ENCODE results near the gene GPC6. TPM values are rescaled to one million over a fixed set of nuclear protein-coding genes. Genes with fewer than 3 reads are reported as not detected.

GPC6 gene
- total and polyA plus RNA-seq, 4 donors, result 5.9 to 29.1 (median 18.2) TPM

DNA sequence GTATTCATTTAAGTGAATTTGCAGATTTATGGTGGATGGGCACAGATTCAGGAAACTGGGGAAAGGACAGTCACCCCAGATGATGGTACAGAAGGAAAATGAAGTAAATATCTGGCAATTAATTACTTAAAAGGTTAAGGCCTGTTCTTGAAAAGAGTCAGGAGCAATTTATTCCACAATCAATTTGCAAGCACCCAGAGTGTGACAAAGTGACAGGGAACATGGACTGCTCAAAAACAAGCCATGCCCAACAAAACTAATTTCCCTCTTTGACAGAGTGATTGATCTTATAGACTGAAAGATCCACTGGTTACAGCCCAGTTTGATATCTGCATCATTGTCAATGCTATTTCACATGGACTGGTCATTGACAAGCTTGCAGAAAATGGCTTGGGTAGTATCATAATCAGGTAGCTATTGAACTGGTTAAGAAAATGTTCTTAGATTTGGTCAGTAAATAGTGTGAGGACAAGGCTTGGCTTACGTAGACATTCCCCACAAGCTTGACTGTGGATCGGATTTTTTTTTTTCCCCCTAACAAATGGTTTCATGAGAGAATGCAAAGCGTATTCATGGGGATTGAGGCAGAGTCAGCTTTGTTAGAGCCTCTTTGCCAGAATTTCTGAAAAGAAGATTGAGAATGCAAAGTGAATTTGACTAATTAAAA lies 584.6 kb downstream of the GPC6 start (continued):
- TF ChIP-seq, protein P1, sequence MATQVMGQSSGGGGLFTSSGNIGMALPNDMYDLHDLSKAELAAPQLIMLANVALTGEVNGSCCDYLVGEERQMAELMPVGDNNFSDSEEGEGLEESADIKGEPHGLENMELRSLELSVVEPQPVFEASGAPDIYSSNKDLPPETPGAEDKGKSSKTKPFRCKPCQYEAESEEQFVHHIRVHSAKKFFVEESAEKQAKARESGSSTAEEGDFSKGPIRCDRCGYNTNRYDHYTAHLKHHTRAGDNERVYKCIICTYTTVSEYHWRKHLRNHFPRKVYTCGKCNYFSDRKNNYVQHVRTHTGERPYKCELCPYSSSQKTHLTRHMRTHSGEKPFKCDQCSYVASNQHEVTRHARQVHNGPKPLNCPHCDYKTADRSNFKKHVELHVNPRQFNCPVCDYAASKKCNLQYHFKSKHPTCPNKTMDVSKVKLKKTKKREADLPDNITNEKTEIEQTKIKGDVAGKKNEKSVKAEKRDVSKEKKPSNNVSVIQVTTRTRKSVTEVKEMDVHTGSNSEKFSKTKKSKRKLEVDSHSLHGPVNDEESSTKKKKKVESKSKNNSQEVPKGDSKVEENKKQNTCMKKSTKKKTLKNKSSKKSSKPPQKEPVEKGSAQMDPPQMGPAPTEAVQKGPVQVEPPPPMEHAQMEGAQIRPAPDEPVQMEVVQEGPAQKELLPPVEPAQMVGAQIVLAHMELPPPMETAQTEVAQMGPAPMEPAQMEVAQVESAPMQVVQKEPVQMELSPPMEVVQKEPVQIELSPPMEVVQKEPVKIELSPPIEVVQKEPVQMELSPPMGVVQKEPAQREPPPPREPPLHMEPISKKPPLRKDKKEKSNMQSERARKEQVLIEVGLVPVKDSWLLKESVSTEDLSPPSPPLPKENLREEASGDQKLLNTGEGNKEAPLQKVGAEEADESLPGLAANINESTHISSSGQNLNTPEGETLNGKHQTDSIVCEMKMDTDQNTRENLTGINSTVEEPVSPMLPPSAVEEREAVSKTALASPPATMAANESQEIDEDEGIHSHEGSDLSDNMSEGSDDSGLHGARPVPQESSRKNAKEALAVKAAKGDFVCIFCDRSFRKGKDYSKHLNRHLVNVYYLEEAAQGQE (IDR thresholded peaks at IDR 0.05), result no peak
- TF ChIP-seq SP1 (IDR thresholded peaks at IDR 0.05) (no peak), EGR1 (IDR thresholded peaks at IDR 0.05; ENCODE audit: low read depth in 2 of 2) (no peak), FOXA2 (IDR thresholded peaks at IDR 0.05) (no peak), JUND (IDR thresholded peaks at IDR 0.05) (no peak)

DNA sequence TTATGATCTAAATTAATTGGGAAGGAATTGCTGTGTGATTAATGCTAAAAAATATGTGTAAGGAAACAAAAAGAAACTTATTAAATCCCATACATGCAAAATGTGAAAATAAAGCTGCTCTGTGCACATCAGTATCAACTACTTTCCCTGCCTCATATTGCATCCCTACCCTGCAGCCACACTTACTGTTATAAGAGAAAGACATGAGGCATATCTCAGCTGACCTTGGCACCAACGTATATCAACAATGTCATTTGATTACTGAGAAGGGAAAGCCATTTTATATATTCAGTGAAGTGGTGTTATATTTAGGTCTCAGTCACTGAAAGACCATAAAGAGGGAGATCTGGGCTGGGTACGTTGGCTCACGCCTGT lies 585.1 kb downstream of the GPC6 start:
- no peak for TF ChIP-seq SP1 (IDR thresholded peaks at IDR 0.05)
- no peak for TF ChIP-seq YY1 (IDR thresholded peaks at IDR 0.05)
- TF ChIP-seq, protein P2, sequence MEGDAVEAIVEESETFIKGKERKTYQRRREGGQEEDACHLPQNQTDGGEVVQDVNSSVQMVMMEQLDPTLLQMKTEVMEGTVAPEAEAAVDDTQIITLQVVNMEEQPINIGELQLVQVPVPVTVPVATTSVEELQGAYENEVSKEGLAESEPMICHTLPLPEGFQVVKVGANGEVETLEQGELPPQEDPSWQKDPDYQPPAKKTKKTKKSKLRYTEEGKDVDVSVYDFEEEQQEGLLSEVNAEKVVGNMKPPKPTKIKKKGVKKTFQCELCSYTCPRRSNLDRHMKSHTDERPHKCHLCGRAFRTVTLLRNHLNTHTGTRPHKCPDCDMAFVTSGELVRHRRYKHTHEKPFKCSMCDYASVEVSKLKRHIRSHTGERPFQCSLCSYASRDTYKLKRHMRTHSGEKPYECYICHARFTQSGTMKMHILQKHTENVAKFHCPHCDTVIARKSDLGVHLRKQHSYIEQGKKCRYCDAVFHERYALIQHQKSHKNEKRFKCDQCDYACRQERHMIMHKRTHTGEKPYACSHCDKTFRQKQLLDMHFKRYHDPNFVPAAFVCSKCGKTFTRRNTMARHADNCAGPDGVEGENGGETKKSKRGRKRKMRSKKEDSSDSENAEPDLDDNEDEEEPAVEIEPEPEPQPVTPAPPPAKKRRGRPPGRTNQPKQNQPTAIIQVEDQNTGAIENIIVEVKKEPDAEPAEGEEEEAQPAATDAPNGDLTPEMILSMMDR (IDR thresholded peaks at IDR 0.05; ENCODE audit: low read depth, low read length, missing input control), result no peak
- Histone ChIP-seq H3K4me3 (ENCODE audit: low read depth in 1 of 3, low read length in 3 of 3) (no peak overlapping the region), H3K4me1 (ENCODE audit: control insufficient read depth in 4 of 4, insufficient read depth in 4 of 4, low read length in 3 of 4) (no peaks in the 10 kb centered on the region), H3K27me3 (ENCODE audit: control insufficient read depth in 4 of 4, insufficient read depth in 4 of 4, low read length in 3 of 4) (no peaks in the 10 kb centered on the region), H3K9me3 (ENCODE audit: control insufficient read depth in 4 of 4, low read length in 3 of 4) (no peaks in the 10 kb centered on the region), H3K9ac (ENCODE audit: low read depth in 1 of 2, low read length in 2 of 2) (no peak overlapping the region), H3K27ac (ENCODE audit: low read depth in 1 of 2, low read length in 2 of 2) (no peak overlapping the region), H3K36me3 (ENCODE audit: control insufficient read depth in 4 of 4, insufficient read depth in 3 of 4, low read depth in 1 of 4, low read length in 3 of 4) (no peaks in the 10 kb centered on the region)
- DNase-seq (ENCODE audit: low spot score), result no peak
- WGBS, result 96% methylated on average over 3 of the region's 3 CpGs

DNA sequence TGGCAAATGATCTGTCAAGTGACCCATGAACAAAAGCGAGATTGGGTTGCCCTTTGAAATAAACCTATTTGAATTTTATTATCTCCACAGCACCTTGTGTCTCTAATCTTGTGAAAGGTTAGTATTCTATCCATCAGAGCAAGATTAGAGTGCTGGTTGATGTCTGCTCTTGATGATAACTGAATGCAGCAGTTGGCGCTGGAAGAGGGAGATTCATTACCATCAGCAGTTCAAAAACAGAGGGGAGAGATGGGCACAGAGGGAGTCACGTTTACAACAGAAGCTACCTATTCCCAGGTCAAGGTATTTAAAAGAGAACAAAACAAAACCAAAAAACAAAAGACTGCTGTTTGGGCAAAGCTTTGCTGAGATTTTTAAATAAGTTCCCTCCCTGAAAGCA lies 588.1 kb downstream of the GPC6 start:
- 82% methylated on average over 3 of the region's 3 CpGs for WGBS
- Histone ChIP-seq H3K9me3 (ENCODE audit: control insufficient read depth in 4 of 4, low read length in 3 of 4) (no peaks in the 10 kb centered on the region), H3K4me1 (ENCODE audit: control insufficient read depth in 4 of 4, insufficient read depth in 4 of 4, low read length in 3 of 4) (no peaks in the 10 kb centered on the region), H3K36me3 (ENCODE audit: control insufficient read depth in 4 of 4, insufficient read depth in 3 of 4, low read depth in 1 of 4, low read length in 3 of 4) (no peaks in the 10 kb centered on the region), H3K4me3 (ENCODE audit: low read depth in 1 of 3, low read length in 3 of 3) (no peak overlapping the region), H3K9ac (ENCODE audit: low read depth in 1 of 2, low read length in 2 of 2) (no peak overlapping the region), H3K27ac (ENCODE audit: low read depth in 1 of 2, low read length in 2 of 2) (no peak overlapping the region), H3K27me3 (ENCODE audit: control insufficient read depth in 4 of 4, insufficient read depth in 4 of 4, low read length in 3 of 4) (no peaks in the 10 kb centered on the region)
- TF ChIP-seq EGR1 (IDR thresholded peaks at IDR 0.05; ENCODE audit: low read depth in 2 of 2), result no peak
- TF ChIP-seq, protein P2 (IDR thresholded peaks at IDR 0.05; ENCODE audit: low read depth, low read length, missing input control), result no peak
- TF ChIP-seq SP1 (IDR thresholded peaks at IDR 0.05), result no peak
- no peak for TF ChIP-seq NR2F2 (IDR thresholded peaks at IDR 0.05)
- no peak for TF ChIP-seq HNF4G (IDR thresholded peaks at IDR 0.05)
- TF ChIP-seq HNF4A (conservative IDR thresholded peaks at IDR 0.05), result no peak
- DNase-seq (ENCODE audit: low spot score), result no peak

All from liver (tissue), 9 donors.